ENCODE data around the gene VRK2. TPM values are rescaled to one million over a fixed set of nuclear protein-coding genes. Genes with fewer than 3 reads are reported as not detected.

VRK2 gene
- total RNA-seq, 1 donor from 2014 or later: 23.1 TPM

- no peak overlapping the region for H3K27ac ChIP-seq
- no peak for TF ChIP-seq CTCF (IDR thresholded peaks at IDR 0.05)
- no peak for TF ChIP-seq POLR2AphosphoS5 (IDR thresholded peaks at IDR 0.05; ENCODE audit: insufficient read depth in 1 of 2, low read depth in 1 of 2)
- no peak for TF ChIP-seq POLR2A (IDR thresholded peaks at IDR 0.05)
- no peak overlapping the region for H3K4me3 ChIP-seq
- H3K27me3 ChIP-seq: no peaks in the 10 kb centered on the region
- peaks cover 0 to 6% of the 10 kb centered on the region in 2 donors for H3K36me3 ChIP-seq
- intact Hi-C loops (cut with DNase I): no loop called here
- no peaks in the 10 kb centered on the region for H3K4me1 ChIP-seq
- H3K9me3 ChIP-seq: peaks cover 6% of the 10 kb centered on the region
- DNase-seq (ENCODE audit: extremely low spot score in 2 of 2): no peak
These were observed 50.4 kb downstream of the VRK2 start for GRCh38 chr2:58097025-58097424.

- Histone ChIP-seq H3K27ac (no peak overlapping the region), H3K4me1 (no peaks in the 10 kb centered on the region), H3K27me3 (no peaks in the 10 kb centered on the region), H3K9me3 (peaks cover 6% of the 10 kb centered on the region), H3K4me3 (no peak overlapping the region), H3K36me3 (peaks cover 0 to 6% of the 10 kb centered on the region in 2 donors)
- no peak for TF ChIP-seq CTCF (IDR thresholded peaks at IDR 0.05)
- no peak for TF ChIP-seq POLR2AphosphoS5 (IDR thresholded peaks at IDR 0.05; ENCODE audit: insufficient read depth in 1 of 2, low read depth in 1 of 2)
- TF ChIP-seq POLR2A (IDR thresholded peaks at IDR 0.05): no peak
- intact Hi-C loops (cut with DNase I): no loop called here
- no peak for DNase-seq (ENCODE audit: extremely low spot score in 2 of 2)
These were observed 51.9 kb downstream of the VRK2 start for GRCh38 chr2:58098254-58099095.

DNA sequence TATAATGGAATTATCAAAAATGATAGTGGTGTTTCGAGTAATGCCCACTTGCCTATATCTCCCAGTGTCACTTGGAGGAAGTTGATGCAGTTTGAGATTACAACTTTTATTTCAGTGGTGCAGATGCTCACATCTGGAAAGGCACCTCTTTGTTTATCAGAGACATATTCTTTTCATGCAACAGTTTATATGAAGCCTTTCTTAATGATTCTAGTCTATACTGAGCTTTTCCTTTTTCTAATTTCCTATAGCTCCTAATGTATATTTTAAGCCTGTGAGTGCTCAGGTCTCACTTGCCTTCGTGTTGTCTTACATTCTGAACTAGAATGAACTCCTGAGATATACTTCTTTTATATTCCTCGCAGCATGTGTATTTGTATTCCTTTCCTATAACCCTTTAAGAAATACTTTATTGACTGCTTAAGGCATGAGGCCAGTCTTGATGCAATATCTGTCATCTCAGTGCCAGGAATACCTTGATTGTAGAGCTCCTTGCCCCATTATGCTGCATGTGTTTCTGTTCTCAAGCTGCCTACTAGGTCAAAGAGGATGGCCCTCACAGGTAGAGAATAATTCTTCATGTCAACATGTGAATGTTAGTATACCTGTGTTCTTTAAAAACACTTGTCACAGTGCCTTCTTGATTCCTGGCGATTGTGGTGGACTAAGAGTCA, 52.6 kb downstream of the VRK2 start:
- no peak for TF ChIP-seq POLR2A (IDR thresholded peaks at IDR 0.05)
- TF ChIP-seq CTCF (IDR thresholded peaks at IDR 0.05): no peak
- no peak for TF ChIP-seq POLR2AphosphoS5 (IDR thresholded peaks at IDR 0.05; ENCODE audit: insufficient read depth in 1 of 2, low read depth in 1 of 2)
- DNase-seq (ENCODE audit: extremely low spot score in 2 of 2): no peak
- intact Hi-C loops (cut with DNase I): no loop called here
- Histone ChIP-seq H3K27ac (no peak overlapping the region), H3K9me3 (peaks cover 6% of the 10 kb centered on the region), H3K4me1 (no peaks in the 10 kb centered on the region), H3K27me3 (no peaks in the 10 kb centered on the region), H3K36me3 (peaks cover 0 to 6% of the 10 kb centered on the region in 2 donors), H3K4me3 (no peak overlapping the region)

DNA sequence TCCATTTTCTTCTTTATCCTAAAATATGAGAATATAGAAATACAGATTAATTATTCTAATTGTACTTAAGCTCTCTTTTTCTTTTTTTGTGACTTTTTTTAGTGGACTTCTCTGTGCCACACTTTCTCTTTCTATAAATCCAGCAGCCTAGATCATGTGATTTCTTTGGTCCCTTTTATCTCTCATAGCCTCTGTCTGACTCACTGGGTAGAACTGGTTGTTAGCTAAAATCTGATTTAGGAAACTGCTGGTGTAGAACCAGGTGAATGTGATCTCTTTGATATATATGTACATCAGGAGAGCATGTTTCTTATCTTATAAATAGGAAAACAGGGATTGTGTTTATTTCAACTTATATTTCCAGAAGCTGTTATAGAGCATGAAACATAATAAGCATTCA, 54.9 kb downstream of the VRK2 start:
- no peaks in the 10 kb centered on the region for H3K4me1 ChIP-seq
- no peaks in the 10 kb centered on the region for H3K9me3 ChIP-seq
- no peak for DNase-seq (ENCODE audit: extremely low spot score in 2 of 2)
- H3K36me3 ChIP-seq: no peaks in the 10 kb centered on the region
- no peak overlapping the region for H3K27ac ChIP-seq
- H3K4me3 ChIP-seq: no peak overlapping the region
- intact Hi-C loops (cut with DNase I): no loop called here
- TF ChIP-seq POLR2AphosphoS5 (IDR thresholded peaks at IDR 0.05; ENCODE audit: insufficient read depth in 1 of 2, low read depth in 1 of 2) (no peak), CTCF (IDR thresholded peaks at IDR 0.05) (no peak), POLR2A (IDR thresholded peaks at IDR 0.05) (no peak)
- no peaks in the 10 kb centered on the region for H3K27me3 ChIP-seq

DNA sequence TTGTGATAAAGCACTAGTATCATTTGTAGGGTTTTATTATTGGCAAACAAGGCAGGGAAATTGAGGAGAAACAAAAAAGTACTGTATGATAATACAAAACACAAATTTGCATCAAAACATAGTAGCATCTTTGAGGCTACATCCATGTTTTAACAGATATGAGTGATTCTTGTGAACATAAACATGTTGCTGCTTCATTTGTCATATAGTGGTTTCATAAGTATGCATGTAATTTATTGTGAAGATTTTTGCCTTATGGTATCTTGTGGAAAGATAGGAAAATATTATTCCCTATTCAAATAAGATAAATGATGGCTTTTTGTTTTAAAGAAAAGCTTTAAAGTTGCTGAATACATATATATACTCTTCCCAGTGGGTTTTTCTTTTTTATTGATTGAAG, 60.3 kb downstream of the VRK2 start:
- DNase-seq (ENCODE audit: extremely low spot score in 2 of 2): no peak
- Histone ChIP-seq H3K9me3 (no peaks in the 10 kb centered on the region), H3K36me3 (no peaks in the 10 kb centered on the region), H3K27me3 (no peaks in the 10 kb centered on the region), H3K27ac (no peak overlapping the region), H3K4me1 (no peaks in the 10 kb centered on the region), H3K4me3 (no peak overlapping the region)
- TF ChIP-seq POLR2A (IDR thresholded peaks at IDR 0.05) (no peak), POLR2AphosphoS5 (IDR thresholded peaks at IDR 0.05; ENCODE audit: insufficient read depth in 1 of 2, low read depth in 1 of 2) (no peak), CTCF (IDR thresholded peaks at IDR 0.05) (no peak)
- intact Hi-C loops (cut with DNase I): no loop called here
